Measurements from ENCODE around the gene EVA1B. TPM values are rescaled to one million over a fixed set of nuclear protein-coding genes. Genes with fewer than 3 reads are reported as not detected.

The EVA1B gene
- total RNA-seq, 2 experiments from 2014 or later, result 5.8 to 6.5 TPM

GRCh38 chr1:36358514-36359084 lies 35.2 kb upstream of the EVA1B start:
- ChIA-PET POLR2A (no interaction called here), CTCF (interaction anchor here (1.6 to 13.0 kb wide), 2 partner anchors 10 to 15 kb away, joined by 3 to 102 read pairs; no protein-coding TSS in a partner anchor)
- peaks cover 16% of the 10 kb centered on the region for H3K36me3 Mint-ChIP-seq (ENCODE audit: low read depth)
- no peak for TF ChIP-seq CTCF (IDR thresholded peaks at IDR 0.05)
- intact Hi-C loops (cut with micrococcal nuclease), result no loop called here
- H3K4me1 Mint-ChIP-seq (ENCODE audit: low read depth), result peaks cover 7% of the 10 kb centered on the region
- H3K9me3 Mint-ChIP-seq, result no peaks in the 10 kb centered on the region
- ATAC-seq (no peak), DNase-seq (no peak)
- no peak overlapping the region for H3K27ac Mint-ChIP-seq
- no peaks in the 10 kb centered on the region for H3K27me3 Mint-ChIP-seq
- no peak overlapping the region for H3K4me3 Mint-ChIP-seq

- DNase-seq (no peak), ATAC-seq (no peak)
- peaks cover 25% of the 10 kb centered on the region for H3K36me3 Mint-ChIP-seq (ENCODE audit: low read depth)
- no peaks in the 10 kb centered on the region for H3K9me3 Mint-ChIP-seq
- intact Hi-C loops (cut with micrococcal nuclease), result no loop called here
- H3K4me3 Mint-ChIP-seq, result no peak overlapping the region
- H3K27ac Mint-ChIP-seq, result no peak overlapping the region
- no peak for TF ChIP-seq CTCF (IDR thresholded peaks at IDR 0.05)
- H3K27me3 Mint-ChIP-seq, result no peaks in the 10 kb centered on the region
- POLR2A ChIA-PET, result no interaction called here
- CTCF ChIA-PET, result interaction anchor here (1.8 to 13.0 kb wide), 2 partner anchors 12 to 13 kb away, joined by 8 to 102 read pairs; no protein-coding TSS in a partner anchor
- peaks cover 19% of the 10 kb centered on the region for H3K4me1 Mint-ChIP-seq (ENCODE audit: low read depth)
Observed at GRCh38 chr1:36355811-36356210, 32.4 kb upstream of the EVA1B start.

GRCh38 chr1:36354486-36354885 lies 31.0 kb upstream of the EVA1B start:
- CTCF ChIA-PET, result interaction anchor here (13.0 kb wide), 1 partner anchor 14 kb away, joined by 102 read pairs; no protein-coding TSS in a partner anchor
- TF ChIP-seq CTCF (IDR thresholded peaks at IDR 0.05), result no peak
- H3K4me1 Mint-ChIP-seq (ENCODE audit: low read depth), result peaks cover 20% of the 10 kb centered on the region
- intact Hi-C loops (cut with micrococcal nuclease), result no loop called here
- H3K9me3 Mint-ChIP-seq, result no peaks in the 10 kb centered on the region
- H3K27ac Mint-ChIP-seq, result no peak overlapping the region
- DNase-seq (no peak), ATAC-seq (no peak)
- POLR2A ChIA-PET, result interaction anchor here (0.6 kb wide), 1 partner anchor 27 kb away, joined by 5 read pairs; no protein-coding TSS in a partner anchor
- peaks cover 21% of the 10 kb centered on the region for H3K36me3 Mint-ChIP-seq (ENCODE audit: low read depth)
- H3K4me3 Mint-ChIP-seq, result no peak overlapping the region
- H3K27me3 Mint-ChIP-seq, result no peaks in the 10 kb centered on the region

GRCh38 chr1:36352910-36353878 lies 29.7 kb upstream of the EVA1B start:
- no peaks in the 10 kb centered on the region for H3K27me3 Mint-ChIP-seq
- intact Hi-C loops (cut with micrococcal nuclease), result no loop called here
- H3K27ac Mint-ChIP-seq, result no peak overlapping the region
- ChIA-PET POLR2A (interaction anchor here (0.6 to 1.1 kb wide), 3 partner anchors 10 to 102 kb away, joined by 3 read pairs; no protein-coding TSS in a partner anchor), CTCF (interaction anchor here (1.8 to 13.0 kb wide), 2 partner anchors 10 to 15 kb away, joined by 7 to 102 read pairs; no protein-coding TSS in a partner anchor)
- peaks cover 24% of the 10 kb centered on the region for H3K4me1 Mint-ChIP-seq (ENCODE audit: low read depth)
- no peak overlapping the region for H3K4me3 Mint-ChIP-seq
- peaks cover 22% of the 10 kb centered on the region for H3K36me3 Mint-ChIP-seq (ENCODE audit: low read depth)
- DNase-seq (no peak), ATAC-seq (no peak)
- H3K9me3 Mint-ChIP-seq, result no peaks in the 10 kb centered on the region
- no peak for TF ChIP-seq CTCF (IDR thresholded peaks at IDR 0.05)

Measured in activated CD8-positive, alpha-beta T cell treated with anti-CD3 and anti-CD28 coated beads for 36 hours (primary cell).